HG02981 (cell line): Measurements from ENCODE around the gene GPR149.
"Not testable (repeated sequence)": the region's sequence is repeated elsewhere in the genome, so short reads cannot be mapped to it uniquely, and the experiment has no call there.

Experiments
- ATAC-seq: cut with Tn5 transposase; IDR thresholded peaks from one replicate; pipeline ENCODE4 v1.9.1; 2021; ENCODE audit warnings: mild to moderate bottlenecking, moderate library complexity; ENCODE audit not compliant: unreplicated experiment

Gene GPR149, protein sequence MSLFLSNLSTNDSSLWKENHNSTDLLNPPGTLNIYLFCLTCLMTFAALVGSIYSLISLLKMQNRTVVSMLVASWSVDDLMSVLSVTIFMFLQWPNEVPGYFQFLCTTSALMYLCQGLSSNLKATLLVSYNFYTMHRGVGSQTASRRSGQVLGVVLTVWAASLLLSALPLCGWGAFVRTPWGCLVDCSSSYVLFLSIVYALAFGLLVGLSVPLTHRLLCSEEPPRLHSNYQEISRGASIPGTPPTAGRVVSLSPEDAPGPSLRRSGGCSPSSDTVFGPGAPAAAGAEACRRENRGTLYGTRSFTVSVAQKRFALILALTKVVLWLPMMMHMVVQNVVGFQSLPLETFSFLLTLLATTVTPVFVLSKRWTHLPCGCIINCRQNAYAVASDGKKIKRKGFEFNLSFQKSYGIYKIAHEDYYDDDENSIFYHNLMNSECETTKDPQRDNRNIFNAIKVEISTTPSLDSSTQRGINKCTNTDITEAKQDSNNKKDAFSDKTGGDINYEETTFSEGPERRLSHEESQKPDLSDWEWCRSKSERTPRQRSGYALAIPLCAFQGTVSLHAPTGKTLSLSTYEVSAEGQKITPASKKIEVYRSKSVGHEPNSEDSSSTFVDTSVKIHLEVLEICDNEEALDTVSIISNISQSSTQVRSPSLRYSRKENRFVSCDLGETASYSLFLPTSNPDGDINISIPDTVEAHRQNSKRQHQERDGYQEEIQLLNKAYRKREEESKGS

DNA sequence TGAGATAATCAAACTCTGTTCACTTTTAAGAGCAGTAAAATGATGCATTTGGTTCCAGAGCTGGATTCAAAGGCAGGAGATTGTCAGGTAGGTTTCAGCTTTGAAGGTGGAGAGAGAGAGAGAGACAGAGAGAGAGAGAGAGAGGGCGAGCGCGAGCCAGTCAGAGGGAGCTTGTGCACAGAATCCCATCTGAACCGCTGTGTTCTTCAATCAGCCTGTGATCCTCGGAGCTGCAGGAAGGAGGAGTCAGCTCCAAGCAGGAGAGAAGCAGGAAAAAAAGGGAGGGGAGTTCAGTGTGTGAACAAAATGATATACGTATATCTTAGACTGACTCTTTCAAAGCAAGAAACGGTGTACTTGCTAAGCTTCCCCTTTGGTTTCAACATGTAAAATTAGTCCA, at the start of gene GPR149:
Gene GPR149, minus strand, starts transcription at position 177 of the 400 bp plus-strand sequence. CDS start 575 bp downstream, outside the sequence.
- no peak for ATAC-seq

DNA sequence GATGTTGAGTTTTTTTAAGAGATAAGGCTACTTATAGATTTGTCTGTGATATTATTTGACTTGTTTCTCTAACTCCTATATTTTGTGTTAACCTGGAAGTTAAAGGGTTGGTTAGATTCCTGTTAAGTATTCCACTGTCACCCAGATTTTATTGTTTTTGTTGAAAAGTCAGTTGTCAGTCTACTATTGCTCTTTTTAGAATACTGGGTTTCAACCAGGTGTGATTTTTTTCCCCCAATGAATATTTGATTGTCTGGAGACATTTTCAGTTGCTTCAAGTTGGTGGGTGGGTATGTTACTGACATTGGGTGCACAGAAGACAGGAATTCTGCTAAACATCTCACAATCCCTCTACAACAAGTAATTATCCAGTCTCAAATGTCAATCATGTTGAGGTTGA, 43.8 kb upstream of the GPR149 start:
- ATAC-seq = no peak

- ATAC-seq = no peak
Measured at GRCh38 chr3:154469585-154469984, 39.6 kb upstream of the GPR149 start.

DNA sequence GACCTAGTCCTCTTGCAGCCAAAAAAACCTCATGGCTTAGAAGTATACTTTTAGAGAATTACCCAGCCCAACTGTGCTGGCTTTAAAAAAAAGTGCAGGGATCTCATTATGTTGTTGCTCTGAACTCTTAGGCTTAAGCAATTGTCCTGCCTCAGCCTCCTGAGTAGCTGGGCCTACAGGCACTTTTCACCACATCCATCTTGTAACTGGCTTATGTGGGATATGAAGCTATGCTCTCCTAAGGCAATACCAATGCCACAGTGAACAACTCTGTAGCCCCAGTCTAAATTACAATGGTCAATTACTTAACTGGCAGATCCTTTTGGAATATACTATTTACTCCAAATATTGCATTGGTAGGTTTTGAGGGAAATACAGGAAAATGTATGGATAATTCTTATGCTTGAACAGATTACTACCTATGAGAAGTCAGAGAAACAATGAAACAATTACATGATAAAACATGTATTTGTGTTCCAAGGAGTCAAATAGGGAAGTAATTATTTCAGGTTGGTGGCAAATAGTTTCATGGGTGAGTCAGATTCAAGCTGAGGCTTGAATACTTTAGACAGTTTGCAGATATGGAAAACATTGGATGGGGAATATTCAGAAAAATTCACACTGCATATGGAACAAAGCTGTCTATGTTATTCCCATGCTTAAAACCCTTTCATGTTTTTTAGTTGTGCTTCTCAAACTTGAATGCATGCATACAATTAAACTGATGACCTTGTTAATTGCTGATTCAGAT, 34.6 kb upstream of the GPR149 start:
- no peak for ATAC-seq

- no peak for ATAC-seq
Measured at GRCh38 chr3:154458560-154458959, 28.6 kb upstream of the GPR149 start.

DNA sequence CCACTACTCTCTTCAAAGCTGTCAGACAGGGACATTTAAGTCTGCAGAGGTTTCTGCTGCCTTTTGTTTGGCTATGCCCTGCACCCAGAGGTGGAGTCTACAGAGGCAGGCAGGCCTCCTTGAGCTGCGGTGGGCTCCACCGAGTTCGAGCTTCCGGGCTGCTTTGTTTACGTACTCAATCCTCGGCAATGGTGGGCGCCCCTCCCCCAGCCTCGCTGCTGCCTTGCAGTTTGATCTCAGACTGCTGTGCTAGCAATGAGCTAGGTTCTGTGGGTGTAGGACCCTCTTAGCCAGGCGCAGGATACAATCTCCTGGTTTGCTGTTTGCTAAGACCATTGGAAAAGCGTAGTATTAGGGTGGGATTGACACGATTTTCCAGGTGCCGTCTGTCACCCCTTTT, 9.1 kb upstream of the GPR149 start:
- ATAC-seq = not testable (repeated sequence)

DNA sequence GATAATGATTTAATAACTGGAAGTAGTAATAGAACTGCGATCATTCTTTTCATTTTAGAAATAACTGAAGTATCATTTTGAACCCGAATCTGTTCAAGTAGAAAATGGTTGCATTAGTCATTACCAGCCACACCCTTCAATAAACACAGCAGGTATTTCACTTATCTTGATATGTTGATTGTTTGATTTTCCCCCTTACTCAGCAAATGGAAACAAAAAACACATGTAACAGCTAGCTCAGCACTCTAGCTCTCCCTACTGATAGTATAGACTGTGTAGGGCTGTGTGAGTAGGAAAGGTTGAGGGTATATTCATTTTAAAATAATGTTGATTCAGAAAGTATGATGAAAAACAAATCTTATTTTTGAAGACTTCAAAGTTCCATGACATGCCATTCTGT, 1.1 kb upstream of the GPR149 start:
- ATAC-seq = no peak

DNA sequence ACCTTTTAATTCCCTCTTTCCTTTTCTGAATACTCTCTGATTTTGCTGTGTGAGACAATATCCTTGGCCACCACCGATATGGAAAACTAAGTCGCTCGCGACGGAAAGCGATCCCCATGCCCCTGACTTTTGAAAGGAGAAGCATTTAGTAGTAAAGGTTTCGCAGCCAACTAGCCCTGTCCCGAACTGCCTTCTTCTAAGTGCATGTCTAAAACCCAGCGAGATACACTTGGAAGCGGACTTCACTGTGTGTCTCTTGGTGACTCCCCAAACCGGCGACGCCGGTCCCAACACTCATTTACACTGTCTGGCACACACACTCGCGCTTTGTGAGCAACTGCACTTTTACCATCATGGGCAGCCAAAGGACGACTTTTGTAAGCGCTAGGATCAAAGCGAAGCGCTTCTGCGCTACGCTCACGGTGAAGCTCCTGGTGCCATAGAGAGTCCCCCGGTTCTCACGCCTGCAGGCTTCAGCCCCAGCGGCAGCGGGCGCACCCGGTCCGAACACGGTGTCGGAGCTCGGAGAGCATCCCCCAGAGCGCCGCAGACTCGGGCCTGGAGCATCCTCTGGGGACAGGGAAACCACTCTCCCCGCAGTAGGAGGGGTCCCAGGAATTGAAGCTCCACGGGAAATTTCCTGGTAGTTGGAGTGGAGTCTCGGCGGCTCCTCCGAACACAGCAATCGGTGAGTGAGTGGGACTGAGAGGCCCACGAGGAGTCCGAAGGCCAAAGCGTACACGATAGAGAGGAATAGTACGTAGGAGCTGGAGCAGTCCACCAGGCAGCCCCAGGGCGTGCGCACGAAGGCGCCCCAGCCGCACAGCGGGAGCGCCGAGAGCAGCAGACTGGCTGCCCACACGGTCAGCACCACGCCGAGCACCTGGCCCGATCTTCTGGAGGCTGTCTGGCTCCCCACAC, 1.4 kb downstream of the GPR149 start:
- no peak for ATAC-seq

- ATAC-seq = no peak
Measured at GRCh38 chr3:154427685-154428285, 2.2 kb downstream of the GPR149 start.

GRCh38 chr3:154422694-154423093, 7.3 kb downstream of the GPR149 start:
- no peak for ATAC-seq

DNA sequence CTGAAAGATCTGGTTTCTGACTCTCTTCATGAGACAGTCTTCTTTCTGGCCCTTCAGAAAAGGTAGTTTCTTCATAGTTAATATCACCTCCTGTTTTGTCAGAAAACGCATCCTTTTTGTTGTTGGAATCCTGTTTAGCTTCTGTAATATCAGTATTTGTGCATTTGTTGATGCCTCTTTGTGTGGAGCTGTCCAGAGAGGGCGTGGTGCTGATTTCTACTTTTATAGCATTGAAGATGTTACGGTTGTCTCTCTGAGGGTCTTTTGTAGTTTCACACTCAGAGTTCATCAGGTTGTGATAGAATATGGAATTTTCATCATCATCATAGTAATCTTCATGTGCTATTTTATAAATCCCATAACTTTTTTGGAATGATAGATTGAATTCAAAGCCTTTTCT, 8.9 kb downstream of the GPR149 start:
- ATAC-seq = no peak

- ATAC-seq = peak; percentile 96
Measured at GRCh38 chr3:154398084-154398967, 31.7 kb downstream of the GPR149 start.

GRCh38 chr3:154389861-154390260, 40.1 kb downstream of the GPR149 start:
- no peak for ATAC-seq

- no peak for ATAC-seq
Measured at GRCh38 chr3:154384479-154384878, 45.5 kb downstream of the GPR149 start.

GRCh38 chr3:154378311-154378710, 51.7 kb downstream of the GPR149 start:
- ATAC-seq = no peak

GRCh38 chr3:154367221-154367620, 62.8 kb downstream of the GPR149 start:
- no peak for ATAC-seq

DNA sequence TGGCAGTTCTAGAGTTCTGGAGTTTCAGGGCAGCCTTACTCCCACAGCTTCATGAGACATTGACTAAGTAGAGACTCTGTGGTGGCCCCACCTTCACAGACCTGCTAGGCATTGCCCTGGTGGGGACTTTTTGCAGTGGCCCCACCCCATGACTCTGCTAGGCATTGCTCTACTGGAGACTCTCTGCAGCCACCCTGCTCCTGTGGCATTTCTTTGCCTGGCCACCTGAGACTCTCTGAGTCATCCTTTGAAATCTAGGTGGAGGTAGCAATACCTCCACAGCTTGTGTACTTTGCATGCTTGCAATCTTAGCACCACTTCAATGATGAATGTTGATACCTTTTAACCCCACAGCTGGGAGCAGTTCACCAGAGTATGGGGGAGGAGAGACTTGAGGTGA, 65.1 kb downstream of the GPR149 start:
- ATAC-seq = no peak

DNA sequence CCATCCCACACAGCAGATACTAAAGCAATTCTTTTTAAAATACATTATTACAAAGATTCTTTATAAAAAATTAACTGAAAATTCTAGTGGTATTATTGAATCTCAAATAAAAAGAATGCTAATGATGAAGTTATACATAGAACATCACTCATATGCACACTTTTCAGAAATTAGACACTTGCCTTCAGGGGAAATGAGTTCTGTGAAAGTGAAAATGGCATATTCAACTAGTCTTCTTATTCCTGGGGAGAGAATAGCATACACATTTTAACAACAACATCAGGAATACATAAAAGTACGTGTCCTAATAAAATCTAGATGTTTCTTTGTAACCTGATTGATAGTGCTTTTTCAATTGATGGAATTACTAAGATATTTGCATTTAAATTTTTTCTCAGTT, 68.9 kb downstream of the GPR149 start:
- ATAC-seq = no peak

DNA sequence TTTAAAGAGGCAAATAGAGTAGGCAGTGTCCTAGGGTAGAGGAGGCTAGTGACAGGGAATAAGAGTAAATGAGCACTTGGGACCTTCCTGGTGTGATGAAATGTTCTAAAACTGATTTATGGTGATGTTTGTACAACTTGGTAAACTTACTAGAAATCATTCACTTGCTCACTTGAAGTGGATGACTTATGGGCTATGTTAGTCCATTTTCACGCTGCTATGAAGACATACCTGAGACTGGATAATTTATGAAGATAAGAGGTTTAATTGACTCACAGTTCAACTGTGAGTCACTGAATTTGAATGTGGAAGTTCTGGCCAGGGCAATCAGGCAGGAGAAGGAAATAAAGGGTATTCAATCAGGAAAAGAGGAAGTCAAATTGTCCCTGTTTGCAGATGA, 74.0 kb downstream of the GPR149 start:
- no peak for ATAC-seq
